HepG2 (cell line): ENCODE results near the gene NRSN2. TPM values are rescaled to one million over a fixed set of nuclear protein-coding genes. Genes with fewer than 3 reads are reported as not detected.
A peak's percentile ranks its signal among the peaks of the same experiment; 100 is the strongest.

Source experiments
- ATAC-seq: fragments of 200-7000 bp; cut with Tn5 transposase; 3 replicates; pipeline ENCODE4 v1.9.1; 2020; ENCODE audit warnings: mild to moderate bottlenecking, moderate library complexity
- BruUV-seq: library from RNA; stranded (reverse); fragments of 400-500 nt; replicated peaks from 2 replicates; lab custom pipeline; 2021; lab: Mats Ljungman, UMichigan
- CTCF ChIA-PET: fragments of 300-600 bp; formaldehyde crosslinking; extraction: SDS; loops from one replicate; lab custom pipeline; 2021; ENCODE audit warnings: low total read pairs, inconsistent platforms, low intra/inter-chr PET ratio; lab: Yijun Ruan, JAX
- POLR2A ChIA-PET: fragments of 350-600 bp; sonication (Branson Sonifier 250); formaldehyde crosslinking; loops from one replicate; lab custom pipeline; 2020; ENCODE audit warnings: antibody characterized with exemption, inconsistent platforms; lab: Yijun Ruan, JAX
- DNase-seq: peaks from one replicate; pipeline ENCODE4 v3.0.0-alpha.2; 2015; ENCODE audit warnings: low spot score
- FAIRE-seq: peaks from 3 replicates; lab custom pipeline; 2011; peaks lifted over from hg19 to GRCh38; lab: Jason Lieb, UNC
- H2AFZ ChIP-seq: one replicate; pipeline ENCODE4 v1.6.1; 2011; ENCODE audit warnings: low read length, inconsistent platforms
- H3K27ac ChIP-seq: fragments of 300-600 bp; 3 replicates; pipeline ENCODE4 v1.8.0; 2011; ENCODE audit warnings: mixed run types, mild to moderate bottlenecking, mixed read lengths, low read length, inconsistent platforms; ENCODE audit not compliant: insufficient read depth; ENCODE audit errors: extremely low read length
- H3K27me3 ChIP-seq, 2 experiments: fragments of 200-600 bp in 1 of 2; 2 replicates in 1 of 2; 3 replicates in 1 of 2; pipeline versions ENCODE4 v1.6.0 to v1.8.0; 2011; ENCODE audit warnings: low read length in 2 of 2, mild to moderate bottlenecking in 2 of 2, moderate library complexity in 2 of 2, inconsistent platforms in 1 of 2; ENCODE audit not compliant: insufficient read depth in 2 of 2, control insufficient read depth in 1 of 2
- H3K36me3 ChIP-seq, 2 experiments: fragments of 200-600 bp in 1 of 2; replicated peaks in 1 of 2; 2 replicates in 1 of 2; 3 replicates in 1 of 2; pipeline versions ENCODE4 v1.5.1 to v1.8.0; 2011; ENCODE audit warnings: low read length in 2 of 2, inconsistent platforms in 1 of 2; ENCODE audit not compliant: insufficient read depth in 2 of 2, control insufficient read depth in 1 of 2
- H3K4me1 ChIP-seq: 2 replicates; pipeline ENCODE4 v1.5.1; 2012; ENCODE audit warnings: low read length, inconsistent platforms; ENCODE audit not compliant: insufficient read depth
- H3K4me2 ChIP-seq: 2 replicates; pipeline ENCODE4 v1.6.0; 2011; ENCODE audit warnings: low read depth, low read length, inconsistent platforms
- H3K4me3 ChIP-seq, 3 experiments: fragments of 200-600 bp in 1 of 3; sonication (generic), shearing (Covaris generic) in 1 of 3; replicated peaks in 1 of 3; 2 replicates each; pipeline ENCODE4 v1.5.1; 2011 to 2016; ENCODE audit warnings: low read length in 3 of 3, inconsistent platforms in 2 of 3, low read depth in 2 of 3, mild to moderate bottlenecking in 2 of 3, control low read depth in 1 of 3, mixed read lengths in 1 of 3; ENCODE audit not compliant: insufficient read depth in 1 of 3
- H3K79me2 ChIP-seq: one replicate; pipeline ENCODE4 v1.6.1; 2011; ENCODE audit warnings: low read length, inconsistent platforms; ENCODE audit not compliant: insufficient read depth
- H3K9ac ChIP-seq: 2 replicates; pipeline ENCODE4 v1.6.0; 2011; ENCODE audit warnings: mild to moderate bottlenecking, low read depth, low read length, inconsistent platforms; ENCODE audit not compliant: insufficient read depth
- H3K9me3 ChIP-seq: 2 replicates; pipeline ENCODE4 v1.5.1; 2012; ENCODE audit warnings: mild to moderate bottlenecking, low read length
- H4K20me1 ChIP-seq: 2 replicates; pipeline ENCODE4 v1.6.0; 2011; ENCODE audit warnings: inconsistent platforms, mild to moderate bottlenecking, low read length, moderate library complexity; ENCODE audit not compliant: insufficient read depth
- ARID3A ChIP-seq: IDR thresholded peaks from 2 replicates; pipeline ENCODE4 v1.6.1; 2012; ENCODE audit warnings: low read depth, low read length, improper control_type of control experiment
- ATAD3A ChIP-seq: sonication (generic); formaldehyde crosslinking; IDR thresholded peaks from 2 replicates; pipeline ENCODE4 v1.4.0; 2020; ENCODE audit warnings: missing genetic modification reagents
- FOXA3 ChIP-seq: IDR thresholded peaks from 2 replicates; pipeline ENCODE4 v1.6.1; 2016; ENCODE audit warnings: missing genetic modification reagents, missing compliant biosample characterization
- FOXP1 ChIP-seq, 2 experiments: fragments of 450-650 bp in 1 of 2; IDR thresholded peaks; 2 replicates each; pipeline ENCODE4 v1.6.1; 2017 to 2018; ENCODE audit warnings: antibody characterized with exemption in 1 of 2
- GATAD2A ChIP-seq: IDR thresholded peaks from 2 replicates; pipeline ENCODE4 v1.6.1; 2016
- HDAC2 ChIP-seq: sonication (generic); formaldehyde crosslinking; IDR thresholded peaks from 2 replicates; pipeline ENCODE4 v1.4.0; 2020; ENCODE audit warnings: missing genetic modification reagents
- HNF4A ChIP-seq: sonication (generic); formaldehyde crosslinking; IDR thresholded peaks from 2 replicates; pipeline ENCODE4 v1.4.0; 2020; ENCODE audit warnings: missing genetic modification reagents
- HNF4G ChIP-seq, 2 experiments: sonication (generic) in 1 of 2; formaldehyde crosslinking in 1 of 2; IDR thresholded peaks; 2 replicates each; pipeline versions ENCODE4 v1.4.0 to v1.6.1; 2011 to 2020; ENCODE audit warnings: borderline replicate concordance in 2 of 2, low read depth in 2 of 2, mild to moderate bottlenecking in 2 of 2, low read length in 1 of 2, missing genetic modification reagents in 1 of 2, moderate library complexity in 1 of 2
- HNRNPUL1 ChIP-seq: fragments of 200-400 bp; formaldehyde crosslinking; IDR thresholded peaks from 2 replicates; pipeline ENCODE4 v1.6.1; 2017; ENCODE audit warnings: low read depth, mild to moderate bottlenecking, low read length, moderate library complexity
- MAFF ChIP-seq: IDR thresholded peaks from 2 replicates; pipeline ENCODE4 v1.6.1; 2011; ENCODE audit warnings: low read depth, low read length, improper control_type of control experiment
- MAFG ChIP-seq: sonication (generic); formaldehyde crosslinking; IDR thresholded peaks from 2 replicates; pipeline ENCODE4 v1.5.1; 2020; ENCODE audit warnings: mild to moderate bottlenecking, missing genetic modification reagents
- MXI1 ChIP-seq: IDR thresholded peaks from 3 replicates; pipeline ENCODE4 v1.6.1; 2012; ENCODE audit warnings: low read depth, low read length, inconsistent platforms, borderline replicate concordance
- RFXAP ChIP-seq: sonication (generic); formaldehyde crosslinking; IDR thresholded peaks from 2 replicates; pipeline ENCODE4 v1.4.0; 2020; ENCODE audit warnings: missing genetic modification reagents, borderline replicate concordance
- SAFB2 ChIP-seq: sonication (generic); formaldehyde crosslinking; IDR thresholded peaks from 2 replicates; pipeline ENCODE4 v1.5.1; 2020; ENCODE audit warnings: missing genetic modification reagents, low read depth, mild to moderate bottlenecking, borderline replicate concordance
- SMC3 ChIP-seq: IDR thresholded peaks from 2 replicates; pipeline ENCODE4 v1.6.1; 2011; ENCODE audit warnings: low read length, improper control_type of control experiment
- SMYD3 ChIP-seq: sonication (generic); formaldehyde crosslinking; IDR thresholded peaks from 2 replicates; pipeline ENCODE4 v1.8.1; 2023; ENCODE audit warnings: mild to moderate bottlenecking, missing genetic modification reagents
- SOX13 ChIP-seq, 3 experiments: fragments of 450-650 bp in 1 of 3; sonication (generic) in 1 of 3; formaldehyde crosslinking in 1 of 3; IDR thresholded peaks in 2 of 3; conservative IDR thresholded peaks in 1 of 3; 2 replicates each; pipeline versions ENCODE4 v1.5.0 to v1.6.1; 2016 to 2020; ENCODE audit warnings: antibody characterized with exemption in 1 of 3, mild to moderate bottlenecking in 1 of 3, missing compliant biosample characterization in 1 of 3, missing genetic modification reagents in 1 of 3, moderate library complexity in 1 of 3
- WIZ ChIP-seq: sonication (generic); formaldehyde crosslinking; IDR thresholded peaks from 2 replicates; pipeline ENCODE4 v1.5.1; 2020; ENCODE audit warnings: mild to moderate bottlenecking, missing genetic modification reagents
- ZBTB1 ChIP-seq: sonication (generic); formaldehyde crosslinking; IDR thresholded peaks from 2 replicates; pipeline ENCODE4 v1.4.0; 2020; ENCODE audit warnings: missing genetic modification reagents, borderline replicate concordance
- ZFP36L1 ChIP-seq: sonication (generic); formaldehyde crosslinking; IDR thresholded peaks from 2 replicates; pipeline ENCODE4 v1.8.0; 2022; ENCODE audit warnings: mild to moderate bottlenecking, missing genetic modification reagents, moderate library complexity
- ZKSCAN5 ChIP-seq: sonication (generic); formaldehyde crosslinking; IDR thresholded peaks from 2 replicates; pipeline ENCODE4 v1.5.1; 2020; ENCODE audit warnings: mild to moderate bottlenecking, missing genetic modification reagents
- ZKSCAN8 ChIP-seq: IDR thresholded peaks from 2 replicates; pipeline ENCODE4 v1.6.1; 2016; ENCODE audit warnings: borderline replicate concordance, missing genetic modification reagents, missing compliant biosample characterization
- ZMYM3 ChIP-seq: sonication (generic); formaldehyde crosslinking; IDR thresholded peaks from 2 replicates; pipeline ENCODE4 v1.5.1; 2020; ENCODE audit warnings: mild to moderate bottlenecking, missing genetic modification reagents
- ZNF138 ChIP-seq: sonication (generic); formaldehyde crosslinking; IDR thresholded peaks from 2 replicates; pipeline ENCODE4 v1.5.0; 2020; ENCODE audit warnings: mild to moderate bottlenecking, low read depth, missing genetic modification reagents
- ZNF143 ChIP-seq: sonication (generic); formaldehyde crosslinking; IDR thresholded peaks from 2 replicates; pipeline ENCODE4 v1.4.0; 2020; ENCODE audit warnings: missing genetic modification reagents
- ZSCAN9 ChIP-seq: IDR thresholded peaks from 2 replicates; pipeline ENCODE4 v1.6.1; 2016; ENCODE audit warnings: borderline replicate concordance
- WGBS: methylation state at CpG from one replicate; pipeline ENCODE4 v1.1.6; 2017; ENCODE audit warnings: low lambda C conversion rate; 5-methylcytosine and 5-hydroxymethylcytosine counted together
- in situ Hi-C: cut with HindIII; loops from 2 replicates; pipeline ENCODE4 v1.10.0; 2017; ENCODE audit warnings: low pct_unique_long_range_greater_than_20kb; ENCODE audit not compliant: extremely low pct_ligation_motif_present
- intact Hi-C: fragments of 100-400 bp; cut with micrococcal nuclease; formaldehyde crosslinking; loops from one replicate; pipeline ENCODE4 v1.10.0; 2022; ENCODE audit not compliant: unreplicated experiment
- polyA plus RNA-seq, 8 experiments: library from polyadenylated mRNA; depleted of rRNA in 3 of 8; stranded (reverse) in 7 of 8; unstranded in 1 of 8; fragments of >200 nt; fragmentation: Illumina TruSeq in 4 of 8; extraction: Trizol in 4 of 8; gene quantifications; 2 replicates each; pipeline versions ENCODE4 v1.2.1 to v1.2.3, GENCODE V29; 2011 to 2016; ENCODE audit warnings: low read depth in 4 of 8, missing spikeins in 1 of 8, mixed read lengths in 1 of 8; ENCODE audit not compliant: insufficient read depth in 1 of 8
- total RNA-seq, 5 experiments: library from RNA; depleted of rRNA; stranded (reverse); fragments of >200 nt; fragmentation: Illumina TruSeq; extraction: Trizol; gene quantifications; 2 replicates each; pipeline ENCODE4 v1.2.3, GENCODE V29; 2016; ENCODE audit warnings: low read depth in 1 of 5

The NRSN2 gene
- total and polyA plus RNA-seq, 2 of the 13 experiments (the other 11 are each of a cell fraction or from before 2014, with no cell fraction given), result 32.3 to 49.4 TPM

GRCh38 chr20:309306-309840 lies 37.5 kb upstream of the NRSN2 start:
- Histone ChIP-seq H4K20me1 (no peaks in the 10 kb centered on the region), H3K4me2 (peak overlapping the region; percentile 93), H3K4me3 (peak overlapping the region; percentile 39 to 62 (median 54)), H3K36me3 (no peaks in the 10 kb centered on the region), H3K27ac (peak overlapping the region; percentile 60), H3K4me1 (peaks cover 53% of the 10 kb centered on the region), H2AFZ (peak overlapping the region; percentile 69), H3K9me3 (no peaks in the 10 kb centered on the region), H3K27me3 (no peaks in the 10 kb centered on the region; a peak in 1 of 5 replicates), H3K79me2 (no peaks in the 10 kb centered on the region), H3K9ac (peak overlapping the region; percentile 65)
- in situ Hi-C loops (no loop called here), intact Hi-C loops (no loop called here)
- under 1% methylated on average over 6 of the region's 6 CpGs for WGBS
- DNase-seq (no peak), ATAC-seq (peak; percentile 73), FAIRE-seq (peak; percentile 39)
- CTCF ChIA-PET, result no interaction called here
- POLR2A ChIA-PET, result interaction anchor here (1.2 to 3.8 kb wide), 5 partner anchors 10 to 31 kb away, joined by 3 to 56 read pairs (median 13); partner anchors contain the start of genes SOX12 and ZCCHC3
- TSS peak; percentile 80 for BruUV-seq
- TF ChIP-seq HNRNPUL1 (no peak), MXI1 (no peak), FOXP1 (IDR thresholded peaks at IDR 0.05) (no peak), FOXP1 (CRISPR knock-in tag; IDR thresholded peaks at IDR 0.05) (no peak), ATAD3A (CRISPR knock-in tag) (no peak), ZMYM3 (CRISPR knock-in tag) (no peak), ZSCAN9 (CRISPR knock-in tag) (no peak), SMYD3 (CRISPR knock-in tag) (no peak), ZNF143 (CRISPR knock-in tag) (no peak), HDAC2 (CRISPR knock-in tag) (peak; percentile 21; the same call in 1 of the 2 replicates), MAFG (CRISPR knock-in tag) (no peak), ZKSCAN5 (CRISPR knock-in tag) (no peak), RFXAP (no peak), ARID3A (no peak), SMC3 (peak; percentile 3; the same call in 1 of the 2 replicates), FOXA3 (CRISPR knock-in tag) (0 out of 2 replicates have a peak, but pooled peaks have one; percentile 7), WIZ (CRISPR knock-in tag) (no peak), HNF4A (CRISPR knock-in tag) (no peak), ZKSCAN8 (CRISPR knock-in tag) (no peak), HNF4G (IDR thresholded peaks at IDR 0.05; ENCODE audit: borderline replicate concordance, low read depth, low read length) (no peak), HNF4G (CRISPR knock-in tag; IDR thresholded peaks at IDR 0.05; ENCODE audit: borderline replicate concordance, low read depth) (no peak), MAFF (no peak), ZBTB1 (no peak), ZFP36L1 (no peak), SOX13 (IDR thresholded peaks at IDR 0.05) (no peak), SOX13 (CRISPR knock-in tag; conservative IDR thresholded peaks at IDR 0.05 in 1 of 2, IDR thresholded peaks at IDR 0.05 in 1 of 2) (no peak), ZNF138 (CRISPR knock-in tag) (0 out of 2 replicates have a peak, but pooled peaks have one; percentile 3), SAFB2 (CRISPR knock-in tag) (0 out of 2 replicates have a peak, but pooled peaks have one; percentile 65), GATAD2A (CRISPR knock-in tag) (0 out of 2 replicates have a peak, but pooled peaks have one; percentile 4)
